NCI-H510A treated with DMSO at 0.1 percent for 48 hours (cell line): ENCODE data around the gene STAB2.
A peak's percentile ranks its signal among the peaks of the same experiment; 100 is the strongest.

Experiments
- DNase-seq: peaks from one replicate; lab custom pipeline; 2025; lab: John Stamatoyannopoulos, UW

Gene STAB2

DNA sequence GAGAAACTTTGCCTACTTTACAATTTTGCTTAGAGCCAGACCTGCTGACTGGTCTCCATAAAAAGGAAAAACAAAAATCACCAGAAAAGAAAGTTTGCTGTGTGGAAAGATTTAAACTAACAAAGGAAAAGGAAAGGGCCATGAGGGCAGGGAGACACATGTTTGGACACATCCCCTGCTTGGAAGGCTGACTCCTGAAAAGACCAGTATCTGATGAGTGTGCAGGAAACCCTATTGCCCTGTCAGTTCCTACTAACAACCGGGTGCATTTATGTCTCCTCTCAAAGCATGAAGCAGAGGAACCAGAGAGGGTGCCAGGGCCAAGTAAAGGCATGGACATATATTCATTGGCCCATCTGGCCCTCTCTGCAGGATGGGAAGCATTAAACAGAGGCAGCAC lies 7.0 kb upstream of the STAB2 start:
- no peak for DNase-seq

DNA sequence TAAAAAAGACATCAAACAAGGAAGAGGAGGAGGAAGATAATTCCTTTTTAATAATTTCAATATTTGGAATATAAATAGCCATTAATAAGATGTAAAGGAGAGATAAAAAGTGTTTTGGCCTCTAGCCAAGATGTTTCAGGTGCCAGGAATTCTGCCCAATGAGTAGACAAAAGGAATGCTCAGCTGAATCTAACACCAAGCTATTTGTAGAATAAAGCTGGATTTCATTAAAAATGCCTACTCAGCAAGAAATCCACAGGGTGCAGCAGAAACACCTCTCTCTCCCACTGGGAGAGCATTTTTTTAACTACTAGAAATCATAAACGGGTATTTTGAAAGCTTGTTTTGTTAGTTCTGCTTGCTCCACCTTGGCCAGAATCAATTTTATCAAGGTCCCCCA lies 4.1 kb upstream of the STAB2 start:
- no peak for DNase-seq

DNA sequence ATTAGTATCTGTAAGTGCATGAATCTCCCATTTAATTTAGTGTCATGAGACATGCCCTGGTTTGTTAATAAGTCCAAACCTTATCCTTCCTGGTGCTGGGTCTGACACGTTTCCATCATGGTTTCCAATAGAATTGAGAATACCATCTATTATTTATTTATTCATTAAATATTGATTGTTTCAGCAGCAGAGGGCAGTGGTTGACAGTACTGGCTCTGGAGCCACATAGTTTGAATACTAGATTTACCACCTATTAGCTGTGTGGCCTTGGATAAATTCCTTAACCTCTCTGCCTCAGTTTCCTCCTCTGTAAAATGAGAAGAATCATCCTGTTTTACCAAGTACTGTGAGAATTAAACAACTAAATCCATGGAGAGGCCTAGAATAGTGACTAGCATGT lies 941 bp upstream of the STAB2 start:
- peak; percentile 50 for DNase-seq

GRCh38 chr12:103588680-103589079 lies 1.6 kb downstream of the STAB2 start:
- DNase-seq = no peak

GRCh38 chr12:103589517-103589916 lies 2.4 kb downstream of the STAB2 start:
- no peak for DNase-seq

DNA sequence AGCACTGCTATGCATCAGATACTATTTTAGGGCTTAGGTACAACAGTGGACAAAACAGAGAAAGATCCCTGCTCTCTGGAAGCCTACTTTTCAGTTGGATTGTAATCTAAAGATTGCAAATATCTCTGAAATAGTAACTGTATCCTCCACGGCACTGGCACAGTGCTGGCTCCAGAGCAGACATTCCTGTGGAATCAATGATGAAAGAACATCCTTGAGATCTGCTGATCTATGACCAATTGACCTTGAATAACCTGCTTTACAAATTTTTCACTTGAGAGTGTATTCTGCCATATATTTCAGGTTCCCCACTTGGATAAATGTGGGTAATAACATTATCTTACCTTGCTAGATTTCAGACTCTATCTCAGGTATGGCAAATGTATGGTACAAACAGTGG lies 3.2 kb downstream of the STAB2 start:
- DNase-seq = no peak

DNA sequence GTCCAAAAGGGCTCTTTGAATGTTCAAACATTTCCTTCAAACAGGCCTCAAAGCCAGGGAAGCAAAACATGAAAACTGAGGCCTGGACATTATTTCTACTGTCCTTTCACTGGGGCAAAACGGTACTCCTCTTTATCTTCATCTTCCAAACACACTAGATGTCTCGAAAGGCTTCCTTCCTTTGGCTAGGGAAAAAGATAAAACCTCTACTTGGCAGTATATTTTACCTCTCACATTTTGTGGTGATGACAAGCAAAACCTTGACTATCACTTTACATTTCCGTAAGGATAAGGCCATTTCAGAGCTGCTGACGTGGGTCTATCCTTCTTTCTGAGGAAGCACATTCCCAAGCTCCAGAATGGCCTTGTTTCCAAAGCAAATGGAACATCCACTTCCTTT lies 9.9 kb downstream of the STAB2 start:
- DNase-seq = no peak

DNA sequence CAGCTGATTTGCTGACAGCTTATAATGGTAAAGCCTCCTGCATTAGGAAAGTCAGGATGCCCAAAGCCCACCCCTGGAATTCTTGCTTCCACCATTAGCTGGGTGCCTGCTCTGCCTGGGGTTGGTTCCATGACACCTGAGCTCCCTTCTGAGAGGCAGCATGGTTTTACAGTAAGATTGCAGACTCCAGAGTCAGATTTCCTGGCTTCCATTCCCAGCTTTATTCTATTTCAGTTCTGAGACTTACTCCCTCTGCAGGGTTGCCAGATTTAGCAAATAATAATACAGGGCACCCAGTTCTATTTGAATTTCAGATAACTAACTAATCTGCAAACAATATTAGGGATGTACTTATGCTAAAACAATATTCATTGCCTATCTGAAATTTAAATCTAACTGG lies 12.2 kb downstream of the STAB2 start:
- DNase-seq = no peak

- DNase-seq = no peak
Measured at GRCh38 chr12:103600967-103601728, 14.1 kb downstream of the STAB2 start.

DNA sequence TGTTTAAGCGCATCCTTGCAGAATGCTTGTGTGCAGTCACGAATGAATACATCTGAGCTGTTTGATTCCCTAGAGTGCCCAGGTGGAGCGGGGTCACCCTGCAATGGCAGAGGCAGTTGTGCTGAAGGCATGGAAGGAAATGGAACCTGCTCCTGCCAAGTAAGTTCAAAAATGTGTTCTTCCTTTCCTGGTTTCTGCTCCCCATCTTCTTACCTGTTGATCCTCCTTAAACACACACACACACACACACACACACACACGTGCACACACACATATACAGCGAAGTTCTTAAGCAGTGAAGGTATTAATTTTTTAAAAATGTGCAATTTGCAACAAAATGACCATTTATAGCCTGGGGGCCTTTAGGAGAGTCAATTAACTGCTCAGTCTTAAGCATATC lies 33.3 kb downstream of the STAB2 start:
- DNase-seq = no peak

- DNase-seq = no peak
Measured at GRCh38 chr12:103623716-103624115, 36.6 kb downstream of the STAB2 start.

DNA sequence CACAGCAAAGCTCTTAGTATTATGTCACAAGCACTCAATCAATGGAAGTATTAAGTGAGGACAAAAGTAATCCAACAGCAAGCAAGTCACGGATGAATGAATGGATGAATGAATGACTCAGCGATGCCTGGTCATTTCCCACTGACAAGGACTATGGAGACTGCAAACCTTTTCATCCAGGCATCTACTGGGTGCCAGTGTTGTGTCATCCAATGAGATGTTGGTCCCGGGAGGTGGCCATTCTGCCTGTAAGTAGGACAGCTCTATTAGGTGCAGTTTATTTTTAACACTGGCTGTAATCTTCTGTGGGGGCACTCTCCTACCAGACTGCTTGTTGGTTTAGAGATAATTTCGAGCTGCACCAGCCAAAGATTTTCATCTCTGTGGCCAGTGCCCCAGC lies 39.4 kb downstream of the STAB2 start:
- no peak for DNase-seq

DNA sequence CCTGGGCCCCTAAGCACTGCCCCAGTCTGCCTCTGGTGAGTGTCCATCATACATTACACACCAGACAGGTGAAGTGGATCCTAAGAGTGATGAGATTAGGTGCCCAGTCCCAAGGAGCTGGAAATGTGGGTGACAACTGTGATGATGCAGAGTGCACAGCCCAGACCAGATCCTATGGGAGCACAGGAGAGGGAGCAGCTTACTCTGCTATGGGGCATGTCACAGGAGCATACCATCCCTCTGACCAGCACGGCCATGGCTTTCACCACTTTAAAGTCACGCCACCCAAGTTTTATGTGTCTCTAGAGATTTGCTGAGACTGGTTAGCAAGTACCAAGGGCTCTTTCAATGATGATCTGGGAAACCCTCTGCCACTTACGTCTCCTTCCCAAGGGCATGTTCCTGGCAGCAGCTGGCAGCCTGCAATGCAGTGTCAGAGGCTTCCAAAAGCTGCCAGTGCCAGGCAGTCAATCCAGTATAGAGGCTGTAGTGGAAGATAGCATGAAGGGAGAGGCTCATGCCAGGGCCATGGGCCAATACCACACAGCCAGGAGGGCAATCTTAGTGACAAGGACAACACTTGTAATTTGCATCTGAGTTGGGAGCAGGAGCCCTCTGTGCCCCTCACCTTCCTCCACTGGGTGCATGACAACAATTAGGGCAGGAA lies 40.2 kb downstream of the STAB2 start:
- no peak for DNase-seq

- no peak for DNase-seq
Measured at GRCh38 chr12:103632554-103633216, 45.6 kb downstream of the STAB2 start.

- DNase-seq = no peak
Measured at GRCh38 chr12:103634732-103635131, 47.7 kb downstream of the STAB2 start.

GRCh38 chr12:103635419-103635818 lies 48.3 kb downstream of the STAB2 start:
- DNase-seq = no peak

GRCh38 chr12:103637021-103637420 lies 49.9 kb downstream of the STAB2 start:
- no peak for DNase-seq

GRCh38 chr12:103637429-103637828 lies 50.4 kb downstream of the STAB2 start:
- no peak for DNase-seq

GRCh38 chr12:103639983-103640382 lies 52.9 kb downstream of the STAB2 start:
- DNase-seq = no peak

- DNase-seq = no peak
Measured at GRCh38 chr12:103640410-103640809, 53.3 kb downstream of the STAB2 start.

- no peak for DNase-seq
Measured at GRCh38 chr12:103640831-103641230, 53.8 kb downstream of the STAB2 start.

DNA sequence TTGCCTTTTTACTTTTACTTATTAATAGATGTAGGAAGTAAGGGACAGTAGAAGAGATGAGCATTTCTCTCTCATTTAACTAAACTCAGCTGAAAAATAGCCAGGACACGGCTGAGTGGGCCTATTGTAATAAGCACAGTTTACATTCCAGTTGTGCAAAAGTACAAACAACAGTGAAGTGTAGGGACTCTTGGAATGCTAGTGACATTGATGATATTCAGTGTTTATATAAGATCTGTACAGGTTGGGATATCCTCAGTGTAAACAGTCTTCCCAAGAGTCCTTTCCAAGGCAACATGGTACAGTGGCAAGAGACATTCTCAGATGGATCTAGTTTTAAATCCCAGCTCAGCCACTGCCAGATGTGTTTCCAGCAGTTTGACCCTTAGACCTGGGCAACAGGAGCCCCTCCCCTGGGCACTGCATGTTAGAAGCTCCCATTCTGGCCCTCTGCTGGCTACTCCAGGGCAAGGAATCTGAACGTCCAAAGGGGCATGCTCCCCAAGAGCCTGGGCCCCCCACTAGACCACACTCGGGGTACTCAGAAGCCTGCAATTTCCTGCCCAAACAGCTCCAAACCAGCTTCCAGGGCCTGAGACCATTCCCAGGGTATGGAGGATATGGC lies 55.3 kb downstream of the STAB2 start:
- no peak for DNase-seq

- no peak for DNase-seq
Measured at GRCh38 chr12:103645202-103645601, 58.1 kb downstream of the STAB2 start.
